Esophagus squamous epithelium (tissue), 4 donors: ENCODE data around the gene ABHD17A.

Experiments
- POLR2A ChIP-seq, 4 donors: fragments of 450-650 bp; IDR thresholded peaks; one replicate each; pipeline ENCODE4 v1.6.1; 2017; ENCODE audit warnings: antibody characterized with exemption in 4 of 4, mild to moderate bottlenecking in 4 of 4, moderate library complexity in 3 of 4
- TF ChIP-seq, protein P1 (sequence below), 6 experiments: fragments of 450-650 bp in 4 of 6; fragments of 200-600 bp in 2 of 6; sonication (generic) in 2 of 6; IDR thresholded peaks; one replicate each; pipeline ENCODE4 v1.5.1; 2016 to 2019; ENCODE audit warnings: antibody characterized with exemption in 6 of 6, mild to moderate bottlenecking in 4 of 6, moderate library complexity in 4 of 6

DNA sequence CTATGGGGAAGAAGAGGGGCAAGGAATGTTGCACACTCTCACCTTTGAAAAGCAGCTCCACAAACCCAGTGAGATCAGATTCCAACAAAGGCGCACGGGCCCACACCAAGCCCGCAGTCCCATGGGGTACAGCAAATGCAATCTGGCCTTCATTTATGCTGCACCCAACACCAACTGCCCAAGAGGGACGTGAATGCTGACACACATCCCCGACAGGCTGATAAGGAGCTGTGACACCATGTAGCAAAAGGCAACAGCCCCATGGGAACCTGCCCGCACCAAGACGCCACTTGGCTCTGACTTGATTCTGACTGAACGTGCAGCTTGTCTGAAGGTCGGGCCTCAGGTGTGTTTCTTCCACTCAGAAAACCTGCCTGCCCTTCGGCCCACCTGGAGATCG lies 54.3 kb downstream of the ABHD17A start:
- TF ChIP-seq, protein P1, sequence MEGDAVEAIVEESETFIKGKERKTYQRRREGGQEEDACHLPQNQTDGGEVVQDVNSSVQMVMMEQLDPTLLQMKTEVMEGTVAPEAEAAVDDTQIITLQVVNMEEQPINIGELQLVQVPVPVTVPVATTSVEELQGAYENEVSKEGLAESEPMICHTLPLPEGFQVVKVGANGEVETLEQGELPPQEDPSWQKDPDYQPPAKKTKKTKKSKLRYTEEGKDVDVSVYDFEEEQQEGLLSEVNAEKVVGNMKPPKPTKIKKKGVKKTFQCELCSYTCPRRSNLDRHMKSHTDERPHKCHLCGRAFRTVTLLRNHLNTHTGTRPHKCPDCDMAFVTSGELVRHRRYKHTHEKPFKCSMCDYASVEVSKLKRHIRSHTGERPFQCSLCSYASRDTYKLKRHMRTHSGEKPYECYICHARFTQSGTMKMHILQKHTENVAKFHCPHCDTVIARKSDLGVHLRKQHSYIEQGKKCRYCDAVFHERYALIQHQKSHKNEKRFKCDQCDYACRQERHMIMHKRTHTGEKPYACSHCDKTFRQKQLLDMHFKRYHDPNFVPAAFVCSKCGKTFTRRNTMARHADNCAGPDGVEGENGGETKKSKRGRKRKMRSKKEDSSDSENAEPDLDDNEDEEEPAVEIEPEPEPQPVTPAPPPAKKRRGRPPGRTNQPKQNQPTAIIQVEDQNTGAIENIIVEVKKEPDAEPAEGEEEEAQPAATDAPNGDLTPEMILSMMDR (IDR thresholded peaks at IDR 0.05): no peak
- no peak for TF ChIP-seq POLR2A (IDR thresholded peaks at IDR 0.05)
